Stomach smooth muscle (tissue), 2 donors: ENCODE results near the gene SUCLG1.
"Not testable (repeated sequence)": the region's sequence is repeated elsewhere in the genome, so short reads cannot be mapped to it uniquely, and the experiment has no call there.

Experiments
- H3K27ac ChIP-seq: one replicate; pipeline ENCODE4 v1.7.0; 2013; ENCODE audit warnings: mild to moderate bottlenecking, low read length, inconsistent platforms
- H3K27me3 ChIP-seq, 2 donors: one replicate each; pipeline ENCODE4 v1.7.0; 2013; ENCODE audit warnings: low read length in 2 of 2; ENCODE audit not compliant: insufficient read depth in 2 of 2, control insufficient read depth in 1 of 2
- H3K36me3 ChIP-seq, 2 donors: one replicate each; pipeline ENCODE4 v1.7.0; 2013; ENCODE audit warnings: low read length in 2 of 2; ENCODE audit not compliant: control insufficient read depth in 2 of 2, insufficient read depth in 2 of 2
- H3K4me1 ChIP-seq: one replicate; pipeline ENCODE4 v1.7.0; 2013; ENCODE audit warnings: low read length; ENCODE audit not compliant: control insufficient read depth, insufficient read depth
- H3K4me3 ChIP-seq, 2 donors: one replicate each; pipeline ENCODE4 v1.7.0; 2013; ENCODE audit warnings: low read length in 2 of 2
- H3K9ac ChIP-seq, 2 donors: one replicate each; pipeline ENCODE4 v1.7.0; 2013; ENCODE audit warnings: low read length in 2 of 2, mild to moderate bottlenecking in 1 of 2
- H3K9me3 ChIP-seq, 2 donors: one replicate each; pipeline ENCODE4 v1.7.0; 2013; ENCODE audit warnings: low read length in 2 of 2; ENCODE audit not compliant: control insufficient read depth in 2 of 2
- donor health status: healthy.
- donor health status: Pancreatic carcinoma.

The SUCLG1 gene

DNA sequence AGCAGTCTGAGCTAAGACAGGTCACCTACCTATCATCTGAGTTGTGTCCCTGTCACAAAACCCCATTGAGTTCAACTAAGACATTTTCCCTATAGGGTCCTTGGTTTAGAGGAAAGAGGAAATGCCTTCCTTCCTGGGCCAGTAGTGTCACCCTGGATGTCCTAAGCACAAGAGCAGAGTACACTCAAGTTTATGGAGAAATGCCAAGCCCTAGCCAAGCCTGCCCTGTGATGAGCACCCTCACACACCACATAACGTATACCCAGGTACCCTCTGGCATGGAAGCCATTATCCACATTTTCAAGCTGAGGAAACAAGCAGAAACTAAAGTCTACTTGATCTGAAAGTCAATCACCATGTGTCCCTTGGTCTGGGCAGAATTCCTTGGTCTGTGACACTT is 37.3 kb downstream of the SUCLG1 start:
- Histone ChIP-seq H3K27me3 (no peaks in the 10 kb centered on the region), H3K36me3 (peaks cover 7 to 15% of the 10 kb centered on the region in 2 donors), H3K4me3 (no peak overlapping the region), H3K4me1 (no peaks in the 10 kb centered on the region), H3K9ac (no peak overlapping the region), H3K27ac (no peak overlapping the region), H3K9me3 (no peaks in the 10 kb centered on the region)

DNA sequence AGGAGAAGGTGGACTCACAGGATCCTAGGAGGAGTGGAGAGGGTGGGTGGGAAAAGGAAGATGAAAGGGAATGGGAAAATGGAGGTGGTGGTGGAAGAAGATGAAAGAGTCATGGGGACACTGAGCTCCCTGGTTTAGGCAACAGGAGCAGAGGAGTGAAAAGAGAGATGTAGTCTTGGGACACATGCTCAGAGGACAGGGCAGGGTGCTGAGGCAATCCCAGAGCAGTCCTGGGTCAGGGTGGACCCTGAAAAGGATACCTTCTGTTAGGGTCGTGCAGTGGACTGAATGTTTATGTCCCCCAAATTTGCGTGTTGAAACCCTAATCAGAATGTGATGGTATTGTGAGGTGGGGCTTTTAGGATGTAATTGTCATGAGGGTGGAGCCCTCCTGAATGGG is 37.9 kb downstream of the SUCLG1 start:
- Histone ChIP-seq H3K9ac (no peak overlapping the region), H3K27ac (no peak overlapping the region), H3K9me3 (no peaks in the 10 kb centered on the region), H3K27me3 (no peaks in the 10 kb centered on the region), H3K4me1 (no peaks in the 10 kb centered on the region), H3K36me3 (peaks cover 7 to 15% of the 10 kb centered on the region in 2 donors), H3K4me3 (no peak overlapping the region)

DNA sequence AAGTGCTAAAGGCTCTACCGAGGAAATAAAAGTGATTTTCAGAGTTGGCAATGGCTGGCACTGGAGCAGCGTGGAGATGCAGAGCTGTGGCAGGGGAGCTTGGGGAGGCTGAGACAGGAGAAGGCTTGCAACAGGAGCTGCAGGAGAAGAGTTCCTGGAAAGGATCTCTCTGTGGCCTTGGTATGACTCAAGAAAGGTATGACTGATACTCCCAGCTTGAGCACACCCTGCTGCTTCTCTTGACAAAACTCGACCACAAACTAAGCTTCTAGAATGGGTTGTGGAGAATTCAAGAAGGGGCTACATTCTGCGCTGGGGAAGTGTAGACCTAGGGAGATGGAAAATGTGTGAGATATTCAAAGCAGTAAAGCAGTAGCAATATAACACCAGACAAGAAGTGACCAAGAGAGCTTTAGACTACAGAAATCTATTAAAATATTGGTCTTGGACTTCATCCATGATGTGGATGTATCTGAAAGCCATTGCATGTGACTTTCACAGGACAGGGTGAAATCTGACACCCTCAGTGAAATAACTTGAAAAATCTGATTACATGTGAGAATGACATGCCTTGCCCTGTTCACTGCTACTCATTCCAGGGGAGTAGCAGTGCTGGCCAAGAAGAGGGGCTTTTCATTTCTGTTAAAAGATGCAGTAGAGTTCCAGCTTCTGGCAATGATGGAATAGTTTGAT is 41.5 kb downstream of the SUCLG1 start:
- no peaks in the 10 kb centered on the region for H3K9me3 ChIP-seq

DNA sequence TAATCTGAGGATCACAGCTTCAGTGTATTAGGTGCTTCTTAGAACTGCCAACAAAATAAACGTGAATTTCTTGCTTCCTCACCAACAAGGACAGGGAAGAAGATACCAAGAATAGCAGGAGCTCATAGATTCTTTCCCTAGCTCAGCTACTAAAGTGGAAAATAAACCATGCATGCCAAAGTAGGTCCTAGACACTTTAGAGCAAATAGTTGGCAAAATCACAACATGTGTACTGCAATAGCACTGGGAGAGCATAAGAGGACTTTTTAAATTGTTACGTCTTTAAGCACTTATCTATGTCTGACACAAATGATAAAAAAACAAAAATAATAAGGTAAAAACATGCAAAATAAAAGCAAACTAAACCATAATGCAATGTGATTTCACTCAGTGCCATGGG is 49.5 kb downstream of the SUCLG1 start:
- Histone ChIP-seq H3K9me3 (peaks cover 0 to 3% of the 10 kb centered on the region in 2 donors), H3K27me3 (no peaks in the 10 kb centered on the region), H3K4me3 (peak overlapping the region in 1 of 2 donors; percentile 13), H3K27ac (no peak overlapping the region), H3K4me1 (no peaks in the 10 kb centered on the region), H3K9ac (no peak overlapping the region), H3K36me3 (no peaks in the 10 kb centered on the region)

More for the DNA sequence above, 41.5 kb downstream of the SUCLG1 start:
- Histone ChIP-seq H3K27ac (no peak overlapping the region), H3K4me3 (no peak overlapping the region), H3K27me3 (no peaks in the 10 kb centered on the region), H3K36me3 (no peaks in the 10 kb centered on the region), H3K4me1 (no peaks in the 10 kb centered on the region), H3K9ac (no peak overlapping the region)

DNA sequence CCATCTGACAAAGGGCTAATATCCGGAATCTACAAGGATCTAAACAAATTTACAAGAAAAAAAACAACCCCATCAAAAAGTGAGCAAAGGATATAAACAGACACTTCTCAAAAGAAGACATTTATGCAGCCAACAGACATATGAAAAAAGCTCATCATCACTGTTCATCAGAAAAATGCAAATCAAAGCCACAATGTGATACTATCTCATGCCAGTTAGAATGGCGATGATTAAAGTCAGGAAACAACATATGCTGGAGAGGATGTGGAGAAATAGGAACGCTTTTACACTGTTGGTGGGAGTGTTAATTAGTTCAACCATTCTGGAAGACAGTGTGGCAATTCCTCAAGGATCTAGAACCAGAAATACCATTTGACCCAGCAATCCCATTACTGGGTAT is 57.0 kb downstream of the SUCLG1 start:
- not testable (repeated sequence) for H3K27ac ChIP-seq, H3K36me3 ChIP-seq, H3K9me3 ChIP-seq, H3K4me3 ChIP-seq, H3K9ac ChIP-seq, H3K27me3 ChIP-seq, H3K4me1 ChIP-seq

DNA sequence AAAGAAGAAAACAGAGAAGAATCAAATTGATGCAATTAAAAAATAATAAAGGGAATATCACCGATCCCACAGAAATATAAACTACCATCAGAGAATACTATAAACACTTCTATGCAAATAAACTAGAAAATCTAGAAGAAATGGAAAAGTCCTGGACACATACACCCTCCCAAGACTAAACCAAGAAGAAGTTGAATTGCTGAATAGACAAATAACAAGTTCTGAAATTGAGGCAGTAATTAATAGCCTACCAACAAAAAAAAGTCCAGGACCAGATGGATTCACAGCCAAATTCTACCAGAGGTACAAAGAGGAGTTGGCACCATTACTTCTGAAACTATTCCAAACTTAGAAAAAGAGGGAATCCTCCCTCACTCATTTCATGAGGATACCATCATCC is 59.2 kb downstream of the SUCLG1 start:
- H3K36me3 ChIP-seq, H3K9ac ChIP-seq, H3K27me3 ChIP-seq, H3K27ac ChIP-seq, H3K4me3 ChIP-seq, H3K4me1 ChIP-seq, H3K9me3 ChIP-seq: not testable (repeated sequence)

DNA sequence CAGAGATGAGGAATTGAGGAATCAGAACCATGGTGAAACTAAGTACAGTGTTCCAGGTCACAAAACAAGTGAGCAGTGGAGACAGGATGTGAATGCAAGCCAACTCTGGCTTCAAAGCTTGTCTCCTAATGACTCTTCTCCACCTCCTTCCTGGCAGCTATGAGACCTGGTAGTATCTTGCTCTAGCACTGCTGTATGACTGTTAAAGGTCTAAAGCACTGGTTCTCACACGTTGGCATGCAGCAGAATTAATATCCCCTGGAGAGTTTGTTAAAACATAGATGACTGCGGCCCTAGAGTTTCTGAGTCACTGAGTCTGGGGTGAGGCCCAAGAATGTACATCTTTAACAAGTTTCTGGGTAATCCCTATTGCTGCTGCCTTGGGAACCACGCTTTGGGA is 63.3 kb downstream of the SUCLG1 start:
- H3K4me3 ChIP-seq = no peak overlapping the region
- peaks cover 0 to 2% of the 10 kb centered on the region in 2 donors for H3K27me3 ChIP-seq
- no peak overlapping the region for H3K9ac ChIP-seq
- no peaks in the 10 kb centered on the region for H3K36me3 ChIP-seq
- no peaks in the 10 kb centered on the region for H3K4me1 ChIP-seq
- H3K9me3 ChIP-seq = no peaks in the 10 kb centered on the region
- H3K27ac ChIP-seq = no peak overlapping the region

DNA sequence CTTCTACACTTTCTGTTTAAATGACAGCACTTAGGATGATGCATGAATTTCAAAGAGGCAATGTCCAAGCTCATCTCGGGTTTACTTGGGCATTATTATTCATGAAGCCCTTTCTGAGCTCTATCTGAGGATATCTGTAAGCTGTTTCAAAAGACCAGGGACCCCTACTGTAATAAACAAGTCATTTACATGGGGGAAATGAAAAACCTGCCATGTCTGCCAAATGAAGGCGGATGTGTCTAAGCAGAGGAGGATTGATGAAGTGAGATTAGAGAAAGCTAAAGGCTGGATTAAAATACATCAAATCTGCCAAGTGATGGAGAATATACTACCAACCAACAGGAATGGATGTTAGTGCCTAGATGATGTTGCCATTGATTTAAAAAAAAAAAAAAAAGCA is 64.5 kb downstream of the SUCLG1 start:
- no peaks in the 10 kb centered on the region for H3K4me1 ChIP-seq
- H3K36me3 ChIP-seq = no peaks in the 10 kb centered on the region
- H3K9me3 ChIP-seq = no peaks in the 10 kb centered on the region
- H3K9ac ChIP-seq = no peak overlapping the region
- H3K27me3 ChIP-seq = peaks cover 0 to 2% of the 10 kb centered on the region in 2 donors
- H3K4me3 ChIP-seq = no peak overlapping the region
- H3K27ac ChIP-seq = no peak overlapping the region

DNA sequence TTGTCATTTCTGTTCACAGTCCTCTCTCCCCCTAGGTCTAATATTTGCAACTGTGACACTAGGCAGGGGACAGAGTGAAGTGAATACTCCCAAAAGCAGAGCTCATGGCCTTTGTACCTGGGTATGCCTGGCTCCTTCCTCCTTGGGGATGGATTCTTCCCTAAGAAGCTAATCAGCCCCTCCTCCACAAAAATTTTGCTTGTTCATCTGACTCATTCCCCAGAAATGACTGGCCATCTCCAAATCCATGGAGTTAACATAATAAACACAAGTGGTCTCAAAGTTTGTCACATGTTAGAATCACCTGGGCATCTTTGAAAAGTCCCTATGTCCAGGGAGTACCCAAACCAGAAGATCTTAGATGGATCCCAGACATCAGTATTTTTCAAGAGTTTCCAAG is 65.3 kb downstream of the SUCLG1 start:
- Histone ChIP-seq H3K9ac (no peak overlapping the region), H3K27ac (no peak overlapping the region), H3K9me3 (no peaks in the 10 kb centered on the region), H3K4me3 (no peak overlapping the region), H3K4me1 (no peaks in the 10 kb centered on the region), H3K36me3 (no peaks in the 10 kb centered on the region), H3K27me3 (peaks cover 0 to 2% of the 10 kb centered on the region in 2 donors)

DNA sequence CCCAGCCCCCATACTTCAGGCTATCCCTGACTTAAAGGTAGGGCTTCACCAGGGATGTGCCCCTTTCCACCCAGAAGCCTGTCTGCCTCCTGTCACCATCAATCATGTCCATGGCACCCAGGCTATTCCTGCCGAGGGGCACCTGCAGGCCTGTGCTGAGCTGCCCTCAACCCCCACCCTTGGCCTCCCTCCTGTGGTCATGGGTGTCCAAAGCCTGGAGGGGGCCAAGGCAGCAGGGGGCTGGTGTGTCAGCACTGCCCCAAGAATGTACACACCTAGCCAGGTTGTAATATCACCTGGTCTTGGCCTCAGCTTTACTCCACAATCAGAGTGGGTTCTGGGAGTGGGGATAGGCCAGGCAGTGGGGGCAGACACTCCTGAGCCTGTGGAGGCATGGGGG is 69.3 kb downstream of the SUCLG1 start:
- no peak overlapping the region for H3K27ac ChIP-seq
- H3K4me3 ChIP-seq = no peak overlapping the region
- no peaks in the 10 kb centered on the region for H3K36me3 ChIP-seq
- H3K9ac ChIP-seq = no peak overlapping the region
- peaks cover 0 to 2% of the 10 kb centered on the region in 2 donors for H3K27me3 ChIP-seq
- no peaks in the 10 kb centered on the region for H3K4me1 ChIP-seq
- H3K9me3 ChIP-seq = no peaks in the 10 kb centered on the region

DNA sequence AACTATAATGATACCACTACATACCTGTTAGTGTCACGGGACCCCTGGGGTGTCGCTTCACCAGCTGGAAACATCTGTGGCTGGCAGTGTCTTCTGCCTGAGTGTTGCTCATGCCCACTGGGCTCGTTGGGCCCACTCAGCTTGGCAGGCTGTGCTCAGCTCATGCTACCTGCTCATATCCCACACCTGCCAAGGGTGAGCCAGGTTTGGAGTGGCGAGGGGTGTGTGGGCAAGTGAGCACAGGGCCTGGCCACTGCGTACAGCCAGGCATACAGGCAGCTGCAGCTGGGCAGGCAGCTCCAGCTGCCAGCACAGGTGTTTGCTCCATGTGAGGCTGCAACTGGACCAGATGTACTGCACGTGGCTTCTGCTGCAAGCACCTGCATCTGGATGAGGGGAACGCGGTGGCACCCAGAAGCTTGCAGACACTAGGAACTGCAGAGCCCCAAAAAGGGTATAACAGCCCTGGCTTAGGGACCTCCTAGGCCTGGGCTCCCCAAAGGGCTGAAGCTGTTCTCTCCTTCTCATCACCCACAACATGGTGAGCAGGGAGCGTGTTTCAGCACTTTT is 70.1 kb downstream of the SUCLG1 start:
- Histone ChIP-seq H3K9ac (no peak overlapping the region), H3K36me3 (no peaks in the 10 kb centered on the region), H3K4me3 (no peak overlapping the region), H3K27me3 (peaks cover 0 to 2% of the 10 kb centered on the region in 2 donors), H3K4me1 (no peaks in the 10 kb centered on the region), H3K9me3 (no peaks in the 10 kb centered on the region), H3K27ac (no peak overlapping the region)
